K562 (cell line): ENCODE results near the gene KCNG3. TPM values are rescaled to one million over a fixed set of nuclear protein-coding genes. Genes with fewer than 3 reads are reported as not detected.
A peak's percentile ranks its signal among the peaks of the same experiment; 100 is the strongest.

Experiments
- ATAC-seq: fragments of 200-7000 bp; cut with Tn5 transposase; 3 replicates; pipeline ENCODE4 v1.9.1; 2020; ENCODE audit warnings: moderate library complexity
- BruUV-seq: library from RNA; stranded (reverse); fragments of 400-500 nt; replicated peaks from 2 replicates; lab custom pipeline; 2021; lab: Mats Ljungman, UMichigan
- CTCF ChIA-PET: fragments of 300-600 bp; formaldehyde crosslinking; extraction: SDS; loops from one replicate; lab custom pipeline; 2021; ENCODE audit warnings: low intra/inter-chr PET ratio; lab: Yijun Ruan, JAX
- POLR2A ChIA-PET: fragments of 300-600, 350-650 bp; sonication (Branson Sonifier 250); formaldehyde crosslinking; extraction: SDS; loops from one replicate; lab custom pipeline; 2021; ENCODE audit warnings: antibody characterized with exemption, inconsistent platforms; lab: Yijun Ruan, JAX
- DNase-seq, 4 experiments: peaks; one replicate each; pipeline versions ENCODE4 v3.0.0 to v3.0.0-alpha.2; 2011 to 2018; ENCODE audit warnings: low spot score in 3 of 4, mixed read lengths in 3 of 4; ENCODE audit errors: extremely low read depth in 1 of 4
- FAIRE-seq: peaks from 2 replicates; lab custom pipeline; 2011; peaks lifted over from hg19 to GRCh38; lab: Jason Lieb, UNC
- H2AFZ ChIP-seq: 2 replicates; pipeline ENCODE4 v1.6.0; 2011; ENCODE audit warnings: low read depth, low read length, control low read depth, inconsistent platforms
- H3K27ac ChIP-seq: fragments of 200-600 bp; 3 replicates; pipeline ENCODE4 v1.8.0; 2011; ENCODE audit warnings: low read depth, mild to moderate bottlenecking, control low read depth, inconsistent platforms, low read length, moderate library complexity, mixed read lengths; ENCODE audit errors: extremely low read depth
- H3K27me3 ChIP-seq, 2 experiments: fragments of 300-600 bp in 1 of 2; 2 replicates in 1 of 2; 3 replicates in 1 of 2; pipeline versions ENCODE4 v1.6.0 to v1.8.0; 2011; ENCODE audit warnings: inconsistent platforms in 2 of 2, low read length in 2 of 2, mild to moderate bottlenecking in 1 of 2, mixed read lengths in 1 of 2, moderate library complexity in 1 of 2; ENCODE audit not compliant: control insufficient read depth in 2 of 2, insufficient read depth in 2 of 2
- H3K36me3 ChIP-seq: fragments of 300-600 bp; 3 replicates; pipeline ENCODE4 v1.8.0; 2011; ENCODE audit warnings: mild to moderate bottlenecking, low read length, inconsistent platforms; ENCODE audit not compliant: control insufficient read depth, insufficient read depth
- H3K4me1 ChIP-seq, 2 experiments: fragments of 200-600 bp in 1 of 2; replicated peaks in 1 of 2; 2 replicates in 1 of 2; 3 replicates in 1 of 2; pipeline versions ENCODE4 v1.5.1 to v1.8.0; 2011; ENCODE audit warnings: inconsistent platforms in 2 of 2, low read length in 2 of 2, mild to moderate bottlenecking in 1 of 2, mixed read lengths in 1 of 2, moderate library complexity in 1 of 2; ENCODE audit not compliant: control insufficient read depth in 2 of 2, insufficient read depth in 2 of 2
- H3K4me2 ChIP-seq: 2 replicates; pipeline ENCODE4 v1.6.1; 2011; ENCODE audit warnings: low read length, control low read depth, inconsistent platforms, mixed read lengths; ENCODE audit not compliant: insufficient read depth
- H3K4me3 ChIP-seq: fragments of 200-600 bp; sonication (generic), shearing (Covaris generic); 2 replicates; pipeline ENCODE4 v1.5.1; 2016; ENCODE audit warnings: control low read depth, inconsistent platforms
- H3K79me2 ChIP-seq: fragments of 200-600 bp; 3 replicates; pipeline ENCODE4 v1.8.0; 2011; ENCODE audit warnings: low read length, inconsistent platforms; ENCODE audit not compliant: control insufficient read depth, insufficient read depth
- H3K9ac ChIP-seq, 2 experiments: 2 replicates each; pipeline versions ENCODE4 v1.6.0 to v1.6.1; 2011; ENCODE audit warnings: low read depth in 2 of 2, low read length in 2 of 2, control low read depth in 1 of 2, inconsistent platforms in 1 of 2, mild to moderate bottlenecking in 1 of 2, mixed read lengths in 1 of 2; ENCODE audit not compliant: insufficient read depth in 1 of 2
- H3K9me1 ChIP-seq: one replicate; pipeline ENCODE4 v1.6.0; 2011; ENCODE audit warnings: inconsistent platforms, mild to moderate bottlenecking, low read length, moderate library complexity; ENCODE audit not compliant: control insufficient read depth, insufficient read depth
- H3K9me3 ChIP-seq: replicated peaks from 2 replicates; pipeline ENCODE4 v1.5.1; 2011; ENCODE audit warnings: low read depth, low read length, inconsistent platforms; ENCODE audit not compliant: control insufficient read depth, insufficient read depth
- H4K20me1 ChIP-seq: replicated peaks from 2 replicates; pipeline ENCODE4 v1.6.1; 2011; ENCODE audit warnings: low read length, inconsistent platforms, mixed read lengths; ENCODE audit not compliant: control insufficient read depth, insufficient read depth
- HSF4 ChIP-seq: fragments of 250-450 bp; sonication (Bioruptor Pico); IDR thresholded peaks from 2 replicates; pipeline ENCODE4 v2.1.2; 2022; ENCODE audit warnings: mild to moderate bottlenecking, moderate library complexity, borderline replicate concordance
- TCF7L2 ChIP-seq: fragments of 150-350 bp; IDR thresholded peaks from 2 replicates; pipeline ENCODE4 v1.6.1; 2016; ENCODE audit warnings: low read depth, mild to moderate bottlenecking, low read length, moderate library complexity
- ZEB2 ChIP-seq: fragments of 450-650 bp; IDR thresholded peaks from 2 replicates; pipeline ENCODE4 v1.6.1; 2016
- ZNF384 ChIP-seq: IDR thresholded peaks from 2 replicates; pipeline ENCODE4 v1.6.1; 2012; ENCODE audit warnings: low read depth, low read length, improper control_type of control experiment
- WGBS: fragments of 100-300 bp; shearing (Covaris generic); methylation state at CpG from one replicate; pipeline ENCODE4 v1.1.6; 2016; ENCODE audit warnings: low coverage, mixed read lengths; ENCODE audit not compliant: insufficient coverage; ENCODE audit errors: missing lambda C conversion rate; 5-methylcytosine and 5-hydroxymethylcytosine counted together
- in situ Hi-C: fragments of 300-500 bp; cut with MboI; formaldehyde crosslinking; loops from 4 replicates; pipeline ENCODE4 v1.15.0; 2018; ENCODE audit warnings: inconsistent platforms, mixed read lengths
- intact Hi-C: fragments of 100-400 bp; cut with micrococcal nuclease; formaldehyde crosslinking; loops from 2 replicates; pipeline ENCODE4 v1.14.2; 2022
- polyA plus RNA-seq, 8 experiments: library from polyadenylated mRNA; depleted of rRNA in 4 of 8; stranded (reverse) in 5 of 8; unstranded in 3 of 8; fragments of >200 nt; fragmentation: Nextera tagmentation in 2 of 8; fragmentation: Illumina TruSeq in 1 of 8; extraction: Ambion mirVana in 2 of 8; extraction: Trizol in 1 of 8; gene quantifications; 2 replicates each; pipeline versions ENCODE4 v1.2.1 to v1.2.3, GENCODE V29; 2011 to 2014; ENCODE audit warnings: inconsistent platforms in 1 of 8, missing spikeins in 1 of 8
- total RNA-seq, 7 experiments: library from RNA; depleted of rRNA in 6 of 7; stranded (reverse); fragments of >200 nt in 6 of 7; fragmentation: Illumina TruSeq in 2 of 7; extraction: Trizol in 2 of 7; gene quantifications; 2 replicates each; pipeline versions ENCODE4 v1.2.1 to v1.2.3, GENCODE V29; 2011 to 2021; ENCODE audit warnings: low replicate concordance in 1 of 7
- TF ChIP-seq, protein P1 (sequence below), 2 experiments: fragments of 450-650 bp in 1 of 2; sonication (generic) in 1 of 2; formaldehyde crosslinking in 1 of 2; IDR thresholded peaks; 2 replicates each; pipeline versions ENCODE4 v1.7.1 to v1.9.0; 2016 to 2022; ENCODE audit warnings: inconsistent platforms in 1 of 2, mild to moderate bottlenecking in 1 of 2, missing genetic modification reagents in 1 of 2

The KCNG3 gene
- total and polyA plus RNA-seq, 9 of the 15 experiments (the other 6 are each of a cell fraction or from before 2014, with no cell fraction given), result not detected

DNA sequence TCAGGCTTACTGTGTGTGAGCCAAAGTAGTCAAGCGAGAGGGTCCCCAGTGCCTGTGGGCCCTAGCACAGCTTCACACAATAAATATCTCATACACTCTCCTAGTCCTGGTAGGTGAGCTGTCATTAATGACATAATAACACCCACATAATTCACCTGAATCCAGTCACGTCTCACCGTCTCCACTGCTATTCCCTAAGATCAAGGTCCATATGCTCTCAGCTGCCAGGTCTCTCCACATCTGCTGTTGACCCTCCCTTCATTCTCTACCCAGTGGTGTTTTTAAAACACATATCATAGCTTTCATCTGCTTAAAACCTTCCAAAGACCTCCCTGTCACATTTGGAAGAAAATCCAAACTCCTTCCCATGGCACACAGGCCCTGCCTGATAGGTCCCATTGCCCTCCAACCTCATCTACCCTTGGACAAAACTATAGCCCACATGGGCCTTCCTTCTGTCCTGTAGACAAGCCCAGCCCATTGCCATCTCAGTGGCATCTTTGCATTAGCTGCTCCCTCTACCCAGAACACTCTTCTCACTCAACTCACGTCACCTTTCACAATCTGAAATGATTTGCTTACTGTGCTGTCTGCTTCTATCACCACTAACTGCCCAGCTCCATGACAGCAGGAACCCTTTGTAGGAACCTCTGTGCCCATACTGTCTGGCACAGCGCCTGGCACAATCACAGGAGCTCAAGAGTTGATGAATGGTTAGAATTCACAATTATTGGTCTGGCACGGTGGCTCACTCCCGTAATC is 7.5 kb downstream of the KCNG3 start (continued):
- TF ChIP-seq HSF4 (CRISPR knock-in tag), result no peak
- no peak for TF ChIP-seq ZEB2

DNA sequence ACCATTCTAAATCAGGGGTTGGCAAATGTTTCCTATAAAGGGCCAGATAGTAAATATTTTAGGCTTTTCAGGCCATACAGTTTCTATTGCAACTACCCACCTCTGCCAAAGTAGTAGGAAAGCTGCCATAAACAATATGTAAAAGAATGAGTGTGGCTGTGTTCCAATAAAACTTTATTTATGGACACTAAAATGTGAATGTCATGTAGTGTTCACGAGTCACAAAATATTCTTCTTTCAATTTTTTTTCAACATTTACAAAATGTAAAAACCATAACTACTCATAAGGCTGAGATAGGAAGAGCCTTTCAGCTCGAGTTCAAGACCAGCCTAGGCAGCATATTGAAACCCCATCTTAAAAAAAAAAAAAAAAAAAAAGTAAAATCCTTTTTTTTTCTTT is 13.4 kb downstream of the KCNG3 start:
- Histone ChIP-seq H3K9me3 (no peaks in the 10 kb centered on the region), H3K27ac (no peak overlapping the region), H3K9me1 (no peaks in the 10 kb centered on the region), H3K4me3 (no peak overlapping the region), H3K36me3 (no peaks in the 10 kb centered on the region), H3K4me2 (no peak overlapping the region), H3K4me1 (no peaks in the 10 kb centered on the region), H3K79me2 (no peaks in the 10 kb centered on the region), H3K27me3 (peaks cover 4 to 6% of the 10 kb centered on the region in 2 experiments; a peak in 3 of 5 replicates), H4K20me1 (no peaks in the 10 kb centered on the region), H3K9ac (no peak overlapping the region), H2AFZ (no peak overlapping the region)
- no TSS peak for BruUV-seq
- ChIA-PET CTCF (no interaction called here), POLR2A (no interaction called here)
- WGBS, result 0% methylated on average over 2 of the region's 2 CpGs
- TF ChIP-seq ZNF384 (peak; percentile 46; the same call in 1 of the 2 replicates), TCF7L2 (no peak)
- TF ChIP-seq, protein P1, sequence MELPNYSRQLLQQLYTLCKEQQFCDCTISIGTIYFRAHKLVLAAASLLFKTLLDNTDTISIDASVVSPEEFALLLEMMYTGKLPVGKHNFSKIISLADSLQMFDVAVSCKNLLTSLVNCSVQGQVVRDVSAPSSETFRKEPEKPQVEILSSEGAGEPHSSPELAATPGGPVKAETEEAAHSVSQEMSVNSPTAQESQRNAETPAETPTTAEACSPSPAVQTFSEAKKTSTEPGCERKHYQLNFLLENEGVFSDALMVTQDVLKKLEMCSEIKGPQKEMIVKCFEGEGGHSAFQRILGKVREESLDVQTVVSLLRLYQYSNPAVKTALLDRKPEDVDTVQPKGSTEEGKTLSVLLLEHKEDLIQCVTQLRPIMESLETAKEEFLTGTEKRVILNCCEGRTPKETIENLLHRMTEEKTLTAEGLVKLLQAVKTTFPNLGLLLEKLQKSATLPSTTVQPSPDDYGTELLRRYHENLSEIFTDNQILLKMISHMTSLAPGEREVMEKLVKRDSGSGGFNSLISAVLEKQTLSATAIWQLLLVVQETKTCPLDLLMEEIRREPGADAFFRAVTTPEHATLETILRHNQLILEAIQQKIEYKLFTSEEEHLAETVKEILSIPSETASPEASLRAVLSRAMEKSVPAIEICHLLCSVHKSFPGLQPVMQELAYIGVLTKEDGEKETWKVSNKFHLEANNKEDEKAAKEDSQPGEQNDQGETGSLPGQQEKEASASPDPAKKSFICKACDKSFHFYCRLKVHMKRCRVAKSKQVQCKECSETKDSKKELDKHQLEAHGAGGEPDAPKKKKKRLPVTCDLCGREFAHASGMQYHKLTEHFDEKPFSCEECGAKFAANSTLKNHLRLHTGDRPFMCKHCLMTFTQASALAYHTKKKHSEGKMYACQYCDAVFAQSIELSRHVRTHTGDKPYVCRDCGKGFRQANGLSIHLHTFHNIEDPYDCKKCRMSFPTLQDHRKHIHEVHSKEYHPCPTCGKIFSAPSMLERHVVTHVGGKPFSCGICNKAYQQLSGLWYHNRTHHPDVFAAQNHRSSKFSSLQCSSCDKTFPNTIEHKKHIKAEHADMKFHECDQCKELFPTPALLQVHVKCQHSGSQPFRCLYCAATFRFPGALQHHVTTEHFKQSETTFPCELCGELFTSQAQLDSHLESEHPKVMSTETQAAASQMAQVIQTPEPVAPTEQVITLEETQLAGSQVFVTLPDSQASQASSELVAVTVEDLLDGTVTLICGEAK (IDR thresholded peaks at IDR 0.05), result peak; percentile 88
- TF ChIP-seq, protein P1 (CRISPR knock-in tag; IDR thresholded peaks at IDR 0.05), result peak; percentile 80
- intact Hi-C loops, result no loop called here
- no peak for FAIRE-seq
- in situ Hi-C loops, result no loop called here
- ATAC-seq, result no peak
- DNase-seq, result no peak
